Fibroblast of mammary gland (primary cell): ENCODE results near the gene ZNF862.

ENCODE experiments used
- DNase-seq: peaks from one replicate; pipeline ENCODE4 v3.0.0-alpha.2; 2010; ENCODE audit warnings: low read depth
- H3K4me3 ChIP-seq: 2 replicates; pipeline ENCODE4 v1.5.1; 2011; ENCODE audit warnings: low read depth, mild to moderate bottlenecking, low read length, moderate library complexity; ENCODE audit not compliant: control insufficient read depth
- CTCF ChIP-seq: conservative IDR thresholded peaks from 2 replicates; pipeline ENCODE4 v1.5.1; 2011; ENCODE audit warnings: low read depth, low read length, inconsistent platforms; ENCODE audit not compliant: control insufficient read depth, insufficient read depth

ZNF862 gene

GRCh38 chr7:149879766-149880637 lies 41.8 kb downstream of the ZNF862 start:
- no peak overlapping the region for H3K4me3 ChIP-seq
- TF ChIP-seq CTCF, result no peak
- DNase-seq, result no peak

- no peak for TF ChIP-seq CTCF
- H3K4me3 ChIP-seq, result no peak overlapping the region
- DNase-seq, result no peak
These were observed 42.6 kb downstream of the ZNF862 start for GRCh38 chr7:149880638-149881311.

- TF ChIP-seq CTCF, result no peak
- DNase-seq, result no peak
These were observed 43.4 kb downstream of the ZNF862 start for GRCh38 chr7:149881328-149882247.

GRCh38 chr7:149882248-149883047 lies 44.3 kb downstream of the ZNF862 start:
- TF ChIP-seq CTCF, result no peak
- no peak for DNase-seq
- no peak overlapping the region for H3K4me3 ChIP-seq

More at GRCh38 chr7:149881328-149882247, 43.4 kb downstream of the ZNF862 start:
- H3K4me3 ChIP-seq, result no peak overlapping the region

- H3K4me3 ChIP-seq, result no peak overlapping the region
- no peak for DNase-seq
- no peak for TF ChIP-seq CTCF
These were observed 44.9 kb downstream of the ZNF862 start for GRCh38 chr7:149883048-149883438.
